ENCODE measurements around the gene GLIS1.

DNA sequence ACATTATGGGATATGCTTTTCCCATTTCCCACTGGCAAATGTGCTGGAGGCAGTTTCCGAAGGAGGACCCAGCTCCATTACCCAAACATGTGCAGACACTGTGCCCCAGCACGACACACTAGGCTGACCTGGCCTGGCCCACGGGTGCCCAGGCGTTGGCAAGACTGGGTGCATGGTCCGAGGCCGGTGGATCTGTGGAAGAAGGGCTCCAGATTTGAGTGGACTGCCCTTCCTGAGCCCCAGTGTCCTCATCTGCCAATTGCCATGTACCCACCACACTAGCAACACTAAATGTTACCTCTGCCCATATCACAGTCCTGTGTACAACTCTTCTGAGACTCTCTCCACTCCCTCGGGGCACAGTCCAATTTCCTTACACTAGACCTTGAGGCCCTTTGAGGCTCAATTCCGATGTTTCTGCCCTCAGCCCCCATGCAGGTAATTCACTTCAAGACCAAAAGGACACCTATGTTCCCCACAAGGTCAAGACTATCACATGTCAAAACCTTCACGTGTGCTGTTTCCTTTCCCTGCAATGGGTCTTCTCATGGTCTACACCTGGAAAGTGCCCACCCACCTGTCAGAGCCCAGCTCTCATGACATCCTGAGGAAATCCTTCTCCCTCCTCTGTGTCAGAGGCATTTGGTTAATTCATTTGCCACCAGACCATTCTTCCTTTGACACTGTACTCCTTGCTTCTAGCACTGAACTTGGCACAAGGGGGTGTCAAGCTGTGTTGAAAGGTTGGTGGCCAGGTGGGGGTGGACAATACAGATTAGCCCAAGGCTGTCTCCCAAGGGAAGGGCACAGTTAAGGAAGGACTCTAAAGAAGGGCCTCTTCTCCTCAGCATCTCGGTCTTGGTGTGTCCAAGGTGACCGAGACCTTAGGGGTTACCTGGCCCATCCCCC is 154.8 kb downstream of the GLIS1 start:
- TF ChIP-seq, protein P1, sequence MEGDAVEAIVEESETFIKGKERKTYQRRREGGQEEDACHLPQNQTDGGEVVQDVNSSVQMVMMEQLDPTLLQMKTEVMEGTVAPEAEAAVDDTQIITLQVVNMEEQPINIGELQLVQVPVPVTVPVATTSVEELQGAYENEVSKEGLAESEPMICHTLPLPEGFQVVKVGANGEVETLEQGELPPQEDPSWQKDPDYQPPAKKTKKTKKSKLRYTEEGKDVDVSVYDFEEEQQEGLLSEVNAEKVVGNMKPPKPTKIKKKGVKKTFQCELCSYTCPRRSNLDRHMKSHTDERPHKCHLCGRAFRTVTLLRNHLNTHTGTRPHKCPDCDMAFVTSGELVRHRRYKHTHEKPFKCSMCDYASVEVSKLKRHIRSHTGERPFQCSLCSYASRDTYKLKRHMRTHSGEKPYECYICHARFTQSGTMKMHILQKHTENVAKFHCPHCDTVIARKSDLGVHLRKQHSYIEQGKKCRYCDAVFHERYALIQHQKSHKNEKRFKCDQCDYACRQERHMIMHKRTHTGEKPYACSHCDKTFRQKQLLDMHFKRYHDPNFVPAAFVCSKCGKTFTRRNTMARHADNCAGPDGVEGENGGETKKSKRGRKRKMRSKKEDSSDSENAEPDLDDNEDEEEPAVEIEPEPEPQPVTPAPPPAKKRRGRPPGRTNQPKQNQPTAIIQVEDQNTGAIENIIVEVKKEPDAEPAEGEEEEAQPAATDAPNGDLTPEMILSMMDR (IDR thresholded peaks at IDR 0.05; ENCODE audit: low read length) = no peak
- no peak for TF ChIP-seq EZH2 (optimal IDR thresholded peaks at IDR 0.05; ENCODE audit: low read depth, low read length)
- no peak for TF ChIP-seq EZH2phosphoT487 (IDR thresholded peaks at IDR 0.05; ENCODE audit: low read length)
